SKM-1 treated with dmso at 0.1 percent for 144 hours (cell line): ENCODE results near the gene C1RL.
"Not testable (repeated sequence)": the region's sequence is repeated elsewhere in the genome, so short reads cannot be mapped to it uniquely, and the experiment has no call there.

Experiments
- DNase-seq: peaks from one replicate; lab custom pipeline; 2025; ENCODE audit not compliant: unreplicated experiment; lab: John Stamatoyannopoulos, UW

Gene C1RL

GRCh38 chr12:7067096-7067495 lies 41.9 kb downstream of the C1RL start:
- DNase-seq = no peak

GRCh38 chr12:7066596-7066995 lies 42.4 kb downstream of the C1RL start:
- no peak for DNase-seq

- DNase-seq = no peak
Measured at GRCh38 chr12:7065073-7065623, 43.9 kb downstream of the C1RL start.

GRCh38 chr12:7064516-7064915 lies 44.5 kb downstream of the C1RL start:
- DNase-seq = no peak

- no peak for DNase-seq
Measured at GRCh38 chr12:7061596-7061995, 47.4 kb downstream of the C1RL start.

- DNase-seq = no peak
Measured at GRCh38 chr12:7061138-7061537, 47.9 kb downstream of the C1RL start.

- DNase-seq = no peak
Measured at GRCh38 chr12:7060353-7060954, 48.6 kb downstream of the C1RL start, which contains the start of gene C1S. Gene C1S (plus strand): TSS chr12:7060718. CDS start chr12:7061913, 1,195 bp downstream.

GRCh38 chr12:7059780-7060179 lies 49.2 kb downstream of the C1RL start:
- DNase-seq = no peak

GRCh38 chr12:7058850-7059395 lies 50.1 kb downstream of the C1RL start:
- no peak for DNase-seq

GRCh38 chr12:7058163-7058845 lies 50.7 kb downstream of the C1RL start:
- no peak for DNase-seq

GRCh38 chr12:7055736-7056135 lies 53.3 kb downstream of the C1RL start:
- not testable (repeated sequence) for DNase-seq

- no peak for DNase-seq
Measured at GRCh38 chr12:7054925-7055324, 54.1 kb downstream of the C1RL start.

GRCh38 chr12:7049973-7050372 lies 59.0 kb downstream of the C1RL start:
- not testable (repeated sequence) for DNase-seq

GRCh38 chr12:7049445-7049951 lies 59.5 kb downstream of the C1RL start:
- not testable (repeated sequence) for DNase-seq

- no peak for DNase-seq
Measured at GRCh38 chr12:7047306-7047705, 61.7 kb downstream of the C1RL start.

- no peak for DNase-seq
Measured at GRCh38 chr12:7046383-7047105, 62.5 kb downstream of the C1RL start.

GRCh38 chr12:7045913-7046312 lies 63.1 kb downstream of the C1RL start:
- DNase-seq = no peak
